Stomach smooth muscle (tissue), 2 donors: ENCODE results near the gene NUBPL.

Experiments
- H3K27ac ChIP-seq: one replicate; pipeline ENCODE4 v1.7.0; 2013; ENCODE audit warnings: mild to moderate bottlenecking, low read length, inconsistent platforms
- H3K27me3 ChIP-seq, 2 donors: one replicate each; pipeline ENCODE4 v1.7.0; 2013; ENCODE audit warnings: low read length in 2 of 2; ENCODE audit not compliant: insufficient read depth in 2 of 2, control insufficient read depth in 1 of 2
- H3K36me3 ChIP-seq, 2 donors: one replicate each; pipeline ENCODE4 v1.7.0; 2013; ENCODE audit warnings: low read length in 2 of 2; ENCODE audit not compliant: control insufficient read depth in 2 of 2, insufficient read depth in 2 of 2
- H3K4me1 ChIP-seq: one replicate; pipeline ENCODE4 v1.7.0; 2013; ENCODE audit warnings: low read length; ENCODE audit not compliant: control insufficient read depth, insufficient read depth
- H3K4me3 ChIP-seq, 2 donors: one replicate each; pipeline ENCODE4 v1.7.0; 2013; ENCODE audit warnings: low read length in 2 of 2
- H3K9ac ChIP-seq, 2 donors: one replicate each; pipeline ENCODE4 v1.7.0; 2013; ENCODE audit warnings: low read length in 2 of 2, mild to moderate bottlenecking in 1 of 2
- H3K9me3 ChIP-seq, 2 donors: one replicate each; pipeline ENCODE4 v1.7.0; 2013; ENCODE audit warnings: low read length in 2 of 2; ENCODE audit not compliant: control insufficient read depth in 2 of 2
- donor health status: healthy.
- donor health status: Pancreatic carcinoma.

The NUBPL gene

DNA sequence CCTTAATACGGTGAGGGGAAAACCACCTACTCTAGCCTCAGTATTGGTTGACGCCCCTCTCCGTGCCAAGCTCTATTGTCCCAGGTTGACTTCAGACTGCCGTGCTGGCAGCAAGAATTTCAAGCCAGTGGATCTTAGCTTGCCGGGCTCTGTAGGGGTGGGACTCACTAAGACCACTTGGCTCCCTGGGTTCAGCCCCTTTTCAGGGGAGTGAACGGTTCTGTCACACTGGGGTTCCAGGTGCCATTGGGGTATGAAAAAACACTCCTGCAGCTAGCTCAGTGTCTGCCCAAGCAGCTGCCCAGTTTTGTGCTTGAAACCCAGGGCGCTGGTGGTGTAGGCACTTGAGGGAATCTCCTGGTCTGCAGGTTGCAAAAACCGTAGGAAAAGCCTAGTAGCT, 107.1 kb downstream of the NUBPL start:
- Histone ChIP-seq H3K9ac (no peak overlapping the region), H3K27me3 (no peaks in the 10 kb centered on the region), H3K9me3 (no peaks in the 10 kb centered on the region), H3K4me3 (no peak overlapping the region), H3K27ac (no peak overlapping the region), H3K36me3 (no peaks in the 10 kb centered on the region), H3K4me1 (no peaks in the 10 kb centered on the region)

DNA sequence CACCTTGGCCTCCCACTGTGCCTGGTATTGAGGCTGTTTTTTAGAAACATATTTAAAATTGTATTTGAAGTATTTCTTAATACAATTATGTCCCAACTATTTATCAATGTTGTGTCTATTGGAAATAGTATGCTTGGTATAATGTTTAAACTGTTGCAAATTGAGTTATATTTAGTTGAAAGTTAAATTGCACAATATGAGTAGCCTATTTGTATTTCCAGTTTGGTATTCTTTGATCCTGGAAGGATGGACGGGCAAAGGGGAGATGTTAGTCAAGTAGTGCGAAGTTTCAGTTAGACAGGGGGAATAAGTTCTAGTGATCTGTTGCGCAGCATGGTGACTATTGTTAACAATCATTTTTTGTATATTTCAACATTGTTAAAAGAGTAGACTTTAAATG, 111.5 kb downstream of the NUBPL start:
- Histone ChIP-seq H3K9ac (no peak overlapping the region), H3K36me3 (no peaks in the 10 kb centered on the region), H3K9me3 (no peaks in the 10 kb centered on the region), H3K4me3 (no peak overlapping the region), H3K27ac (no peak overlapping the region), H3K4me1 (no peaks in the 10 kb centered on the region), H3K27me3 (no peaks in the 10 kb centered on the region)

DNA sequence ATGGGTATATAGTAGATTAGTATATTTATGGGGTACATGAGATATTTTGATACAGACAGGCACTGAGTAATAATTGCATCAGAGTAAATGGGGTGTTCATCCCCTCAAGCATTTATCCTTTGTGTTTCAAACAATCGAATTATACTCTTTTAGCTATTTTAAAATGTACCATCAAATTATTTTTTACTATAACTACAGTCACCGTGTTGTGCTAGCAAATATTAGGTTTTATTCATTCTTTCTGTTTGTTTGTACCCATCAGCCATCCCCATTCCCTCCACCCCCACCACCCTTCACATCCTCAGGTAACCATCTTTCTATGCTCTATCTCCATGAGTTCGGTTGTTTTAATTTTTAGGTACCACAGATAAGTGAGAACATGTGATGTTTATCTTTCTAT, 115.8 kb downstream of the NUBPL start:
- Histone ChIP-seq H3K36me3 (no peaks in the 10 kb centered on the region), H3K4me1 (no peaks in the 10 kb centered on the region), H3K9ac (no peak overlapping the region), H3K9me3 (no peaks in the 10 kb centered on the region), H3K27ac (no peak overlapping the region), H3K27me3 (no peaks in the 10 kb centered on the region), H3K4me3 (no peak overlapping the region)

DNA sequence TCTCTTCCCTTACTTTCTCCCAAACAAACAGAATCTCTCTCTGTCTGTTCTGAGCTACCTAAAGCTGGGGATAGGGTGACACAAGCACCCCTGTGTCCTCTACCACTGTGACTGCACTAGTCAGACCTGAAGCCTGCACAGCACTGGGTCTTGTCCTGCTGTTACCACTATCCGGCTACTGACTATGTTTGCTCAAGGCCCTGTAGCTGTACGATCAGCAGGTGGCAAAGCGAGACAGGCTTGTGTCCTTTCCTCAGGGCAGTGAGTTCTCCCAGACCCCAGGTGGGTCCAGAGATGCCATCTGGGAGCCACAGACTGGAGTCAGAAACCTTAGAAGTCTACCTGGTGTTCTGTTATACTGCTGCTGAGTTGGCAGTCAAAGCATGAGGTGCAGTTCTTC, 116.4 kb downstream of the NUBPL start:
- no peak overlapping the region for H3K4me3 ChIP-seq
- H3K9ac ChIP-seq: no peak overlapping the region
- no peak overlapping the region for H3K27ac ChIP-seq
- H3K27me3 ChIP-seq: no peaks in the 10 kb centered on the region
- no peaks in the 10 kb centered on the region for H3K36me3 ChIP-seq
- no peaks in the 10 kb centered on the region for H3K9me3 ChIP-seq
- H3K4me1 ChIP-seq: no peaks in the 10 kb centered on the region

DNA sequence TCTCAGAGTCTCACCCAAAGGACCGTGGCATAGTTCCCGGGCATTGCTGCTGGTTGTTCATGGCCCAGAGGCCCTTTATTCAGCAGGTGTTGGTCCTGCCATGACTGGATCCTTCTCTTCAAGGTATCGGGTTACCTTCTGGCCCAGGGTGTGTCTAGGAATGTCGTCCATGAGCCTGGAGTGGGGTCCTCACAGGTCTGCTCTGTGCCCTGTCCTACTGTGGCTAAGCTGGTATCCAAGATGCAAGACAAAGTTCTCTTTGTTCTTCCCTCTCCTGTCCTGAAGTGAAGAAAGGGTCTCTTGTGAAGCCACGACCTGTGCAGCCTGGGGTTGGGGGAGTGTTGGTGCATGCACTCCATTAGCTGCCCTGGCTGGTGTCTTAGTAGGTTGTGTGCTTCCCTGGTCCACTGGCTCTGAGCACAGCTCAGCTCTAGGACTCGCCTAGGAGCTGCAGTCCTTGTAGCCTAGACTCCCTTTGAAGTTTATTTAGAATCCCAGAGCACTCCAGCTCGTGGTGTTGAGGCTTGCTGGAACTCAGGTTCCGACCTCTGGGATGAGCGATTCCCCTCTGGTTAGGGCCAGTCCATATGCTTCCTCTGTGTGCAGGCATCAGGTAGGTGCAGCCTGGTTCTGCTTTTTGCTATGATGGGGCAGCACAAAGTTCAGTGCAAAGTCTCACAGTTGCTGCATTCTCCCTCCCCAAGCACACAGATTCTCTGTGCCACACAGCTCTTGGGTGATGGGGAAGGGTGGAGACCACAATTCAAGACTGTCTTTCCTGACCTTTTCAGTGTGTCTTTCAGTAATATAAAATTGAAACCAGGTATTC, 117.4 kb downstream of the NUBPL start:
- H3K4me3 ChIP-seq: no peak overlapping the region
- H3K9ac ChIP-seq: no peak overlapping the region
- no peaks in the 10 kb centered on the region for H3K4me1 ChIP-seq
- H3K27ac ChIP-seq: no peak overlapping the region
- H3K9me3 ChIP-seq: no peaks in the 10 kb centered on the region
- no peaks in the 10 kb centered on the region for H3K27me3 ChIP-seq
- no peaks in the 10 kb centered on the region for H3K36me3 ChIP-seq

DNA sequence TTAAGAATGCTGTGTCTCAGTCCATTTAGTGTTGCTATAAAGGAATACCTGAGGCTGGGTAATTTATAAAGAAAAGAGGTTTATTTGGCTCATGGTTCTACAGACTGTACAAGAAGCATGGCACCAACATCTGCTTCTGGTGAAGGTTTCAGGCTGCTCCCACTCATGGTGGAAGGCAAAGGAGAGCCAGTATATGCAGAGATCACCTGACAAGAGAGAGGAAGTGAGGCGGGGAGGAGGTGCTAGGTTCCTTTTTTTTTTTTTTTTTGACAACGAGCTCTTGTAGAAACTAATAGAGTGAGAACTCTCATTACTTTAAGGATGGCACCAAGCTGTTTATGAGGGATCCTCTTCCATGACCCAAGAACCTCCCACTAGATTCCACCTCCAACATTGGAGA, 121.6 kb downstream of the NUBPL start:
- H3K27ac ChIP-seq: no peak overlapping the region
- no peaks in the 10 kb centered on the region for H3K4me1 ChIP-seq
- no peak overlapping the region for H3K9ac ChIP-seq
- H3K27me3 ChIP-seq: no peaks in the 10 kb centered on the region
- H3K36me3 ChIP-seq: no peaks in the 10 kb centered on the region
- no peaks in the 10 kb centered on the region for H3K9me3 ChIP-seq
- H3K4me3 ChIP-seq: no peak overlapping the region

DNA sequence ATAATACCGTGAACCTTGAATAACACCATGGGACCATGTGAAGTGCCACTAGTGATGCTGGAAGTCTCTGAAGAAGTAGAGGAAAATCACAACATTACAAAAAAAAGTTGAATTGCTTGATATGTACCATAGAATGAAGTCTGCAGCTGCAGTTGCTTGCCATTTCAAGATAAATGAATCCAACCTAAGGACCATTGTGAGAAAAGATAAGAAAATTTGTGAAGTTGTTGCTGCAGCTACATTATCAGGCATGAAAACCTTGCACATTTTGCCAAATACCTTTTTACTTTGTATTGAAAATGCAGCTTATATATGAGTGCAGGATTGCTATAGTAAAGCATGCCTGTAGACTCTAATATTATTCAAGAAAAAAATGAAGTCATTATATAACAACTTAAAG, 126.5 kb downstream of the NUBPL start:
- Histone ChIP-seq H3K27ac (no peak overlapping the region), H3K4me3 (no peak overlapping the region), H3K27me3 (no peaks in the 10 kb centered on the region), H3K36me3 (no peaks in the 10 kb centered on the region), H3K9me3 (no peaks in the 10 kb centered on the region), H3K9ac (no peak overlapping the region), H3K4me1 (no peaks in the 10 kb centered on the region)

DNA sequence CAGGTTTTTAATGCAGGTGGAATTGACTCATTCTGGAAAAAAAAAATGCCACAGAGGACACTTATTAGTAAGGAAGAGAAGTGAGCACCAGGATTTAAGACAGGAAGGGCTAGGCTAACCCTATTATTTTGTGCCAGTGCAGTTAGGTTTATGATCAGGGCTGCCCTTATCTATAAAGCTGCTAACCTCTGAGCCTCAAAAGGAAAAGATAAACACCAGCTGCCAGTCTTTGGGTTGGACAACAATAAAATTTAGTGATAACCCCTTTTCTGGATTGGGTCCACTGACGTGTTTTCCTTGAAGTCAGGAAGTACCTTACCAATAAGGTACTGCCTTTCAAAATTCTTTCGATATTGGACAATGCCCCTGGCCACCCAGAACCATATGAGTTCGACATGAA, 128.9 kb downstream of the NUBPL start:
- Histone ChIP-seq H3K4me1 (no peaks in the 10 kb centered on the region), H3K27ac (no peak overlapping the region), H3K4me3 (no peak overlapping the region), H3K36me3 (no peaks in the 10 kb centered on the region), H3K9me3 (no peaks in the 10 kb centered on the region), H3K27me3 (no peaks in the 10 kb centered on the region), H3K9ac (no peak overlapping the region)

DNA sequence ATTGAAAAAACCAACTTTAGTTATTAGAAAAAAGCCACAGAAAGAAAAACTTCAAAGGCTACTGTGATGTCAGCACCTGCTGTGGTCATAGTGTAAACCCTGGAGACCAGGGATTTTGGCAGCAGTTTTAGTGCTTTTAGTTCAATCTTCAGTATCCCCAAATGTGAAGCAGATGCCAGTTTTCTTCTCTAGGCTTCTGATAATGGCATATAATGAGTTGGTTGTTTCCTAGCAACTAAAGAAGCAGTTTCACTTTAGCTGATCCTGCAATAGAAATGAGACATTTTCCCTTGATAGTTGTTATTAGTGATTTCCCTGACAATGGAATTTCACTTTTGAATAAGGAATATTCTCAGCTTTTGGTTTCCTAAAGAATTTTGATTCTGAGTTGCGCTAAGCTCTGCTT, 131.2 kb downstream of the NUBPL start:
- Histone ChIP-seq H3K27ac (no peak overlapping the region), H3K9ac (no peak overlapping the region), H3K36me3 (no peaks in the 10 kb centered on the region), H3K4me3 (no peak overlapping the region), H3K27me3 (no peaks in the 10 kb centered on the region), H3K4me1 (no peaks in the 10 kb centered on the region), H3K9me3 (no peaks in the 10 kb centered on the region)

DNA sequence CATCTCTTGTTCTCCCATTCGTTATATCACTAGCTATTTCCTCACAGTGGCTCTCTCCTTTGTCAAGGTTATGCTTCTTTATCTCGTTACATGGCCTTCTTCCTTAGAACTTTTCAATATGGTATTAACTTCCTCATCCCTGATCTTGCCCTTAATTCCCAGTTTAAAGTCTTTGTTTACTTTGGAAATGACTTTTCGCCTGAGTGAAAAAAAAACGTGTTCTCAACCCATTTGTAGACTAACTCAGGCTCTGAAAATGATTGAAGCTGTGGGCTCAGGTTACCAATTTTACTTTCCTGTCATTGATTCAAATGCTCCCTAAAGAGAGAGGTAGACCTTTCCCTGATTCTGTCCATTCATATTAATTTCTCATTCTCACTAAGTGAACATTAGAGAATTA, 135.2 kb downstream of the NUBPL start:
- no peaks in the 10 kb centered on the region for H3K36me3 ChIP-seq
- no peaks in the 10 kb centered on the region for H3K9me3 ChIP-seq
- H3K4me1 ChIP-seq: no peaks in the 10 kb centered on the region
- no peak overlapping the region for H3K9ac ChIP-seq
- no peaks in the 10 kb centered on the region for H3K27me3 ChIP-seq
- no peak overlapping the region for H3K27ac ChIP-seq
- H3K4me3 ChIP-seq: no peak overlapping the region

DNA sequence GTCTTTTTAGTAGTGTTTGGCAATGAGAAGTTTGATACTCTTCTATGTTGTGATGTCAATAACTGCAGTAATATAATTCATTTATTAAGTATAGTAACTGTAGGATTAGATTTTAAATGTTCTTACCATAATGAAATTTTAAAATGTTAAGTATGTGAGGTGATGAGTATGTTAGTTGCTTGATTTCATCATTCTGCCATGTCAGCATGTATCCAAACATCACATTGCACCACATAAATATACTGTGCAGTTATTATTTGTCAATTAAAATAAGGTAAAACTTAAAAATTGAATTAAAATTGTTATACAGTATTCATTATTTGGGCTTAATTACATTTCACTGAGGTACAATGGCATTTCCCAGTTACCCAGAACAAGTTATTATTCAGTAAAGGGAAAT, 138.6 kb downstream of the NUBPL start:
- H3K36me3 ChIP-seq: peaks cover 2 to 3% of the 10 kb centered on the region in 2 donors
- no peak overlapping the region for H3K27ac ChIP-seq
- peaks cover 0 to 7% of the 10 kb centered on the region in 2 donors for H3K9me3 ChIP-seq
- no peaks in the 10 kb centered on the region for H3K27me3 ChIP-seq
- H3K9ac ChIP-seq: no peak overlapping the region
- no peak overlapping the region for H3K4me3 ChIP-seq
- H3K4me1 ChIP-seq: no peaks in the 10 kb centered on the region
